OCI-LY3 (cell line): ENCODE data around the gene ISL1.

Experiments
- H2AFZ ChIP-seq: fragments of 200-600, 300-600 bp; shearing (Covaris generic); 2 replicates; pipeline ENCODE4 v1.6.0; 2014; ENCODE audit warnings: antibody characterized with exemption, low read depth, low read length
- H3K27ac ChIP-seq: fragments of 200-600, 300-600 bp; sonication (generic); 2 replicates; pipeline ENCODE4 v1.5.1; 2014; ENCODE audit warnings: mild to moderate bottlenecking, low read length, moderate library complexity, mixed read lengths
- H3K27me3 ChIP-seq: fragments of 200-600, 300-600 bp; sonication (generic); 2 replicates; pipeline ENCODE4 v1.6.1; 2014; ENCODE audit warnings: low read depth, low read length, mixed read lengths
- H3K36me3 ChIP-seq: fragments of 200-600, 300-600 bp; sonication (generic); replicated peaks from 2 replicates; pipeline ENCODE3; 2014; ENCODE audit warnings: low read depth, low read length, mixed read lengths
- H3K4me1 ChIP-seq: fragments of 300-600, 200-600 bp; sonication (generic); 2 replicates; pipeline ENCODE4 v1.6.1; 2014; ENCODE audit warnings: low read length, mixed read lengths
- H3K4me2 ChIP-seq: fragments of 200-600, 300-600 bp; sonication (generic); 2 replicates; pipeline ENCODE4 v1.6.1; 2014; ENCODE audit warnings: low read length, mixed read lengths
- H3K4me3 ChIP-seq: fragments of 300-600, 200-600 bp; sonication (generic); 2 replicates; pipeline ENCODE4 v1.5.1; 2014; ENCODE audit warnings: antibody characterized with exemption, mild to moderate bottlenecking, low read length, moderate library complexity
- H3K79me2 ChIP-seq: fragments of 300-600, 200-600 bp; shearing (Covaris generic); 2 replicates; pipeline ENCODE4 v1.6.1; 2014; ENCODE audit warnings: mild to moderate bottlenecking, low read length, mixed read lengths
- H3K9ac ChIP-seq: fragments of 300-600, 200-600 bp; shearing (Covaris generic); 2 replicates; pipeline ENCODE4 v1.6.0; 2014; ENCODE audit warnings: mild to moderate bottlenecking, low read length, moderate library complexity
- H3K9me3 ChIP-seq: fragments of 200-600, 300-600 bp; shearing (Covaris generic); 2 replicates; pipeline ENCODE4 v1.6.1; 2014; ENCODE audit warnings: low read length, mixed read lengths; ENCODE audit not compliant: insufficient read depth
- H4K20me1 ChIP-seq: fragments of 200-600, 300-600 bp; sonication (generic); 2 replicates; pipeline ENCODE4 v1.6.1; 2016; ENCODE audit warnings: low read length, mixed read lengths; ENCODE audit not compliant: insufficient read depth
- EZH2phosphoT487 ChIP-seq: fragments of 200-600 bp; shearing (Covaris generic); IDR thresholded peaks from 2 replicates; pipeline ENCODE4 v1.6.1; 2018; ENCODE audit warnings: antibody characterized with exemption, mixed run types, low read depth
- TF ChIP-seq, protein P1 (sequence below): fragments of 200-600, 300-600 bp; sonication (generic); IDR thresholded peaks from 2 replicates; pipeline ENCODE4 v1.5.1; 2014; ENCODE audit warnings: antibody characterized with exemption, low read length, low read depth

Gene ISL1

DNA sequence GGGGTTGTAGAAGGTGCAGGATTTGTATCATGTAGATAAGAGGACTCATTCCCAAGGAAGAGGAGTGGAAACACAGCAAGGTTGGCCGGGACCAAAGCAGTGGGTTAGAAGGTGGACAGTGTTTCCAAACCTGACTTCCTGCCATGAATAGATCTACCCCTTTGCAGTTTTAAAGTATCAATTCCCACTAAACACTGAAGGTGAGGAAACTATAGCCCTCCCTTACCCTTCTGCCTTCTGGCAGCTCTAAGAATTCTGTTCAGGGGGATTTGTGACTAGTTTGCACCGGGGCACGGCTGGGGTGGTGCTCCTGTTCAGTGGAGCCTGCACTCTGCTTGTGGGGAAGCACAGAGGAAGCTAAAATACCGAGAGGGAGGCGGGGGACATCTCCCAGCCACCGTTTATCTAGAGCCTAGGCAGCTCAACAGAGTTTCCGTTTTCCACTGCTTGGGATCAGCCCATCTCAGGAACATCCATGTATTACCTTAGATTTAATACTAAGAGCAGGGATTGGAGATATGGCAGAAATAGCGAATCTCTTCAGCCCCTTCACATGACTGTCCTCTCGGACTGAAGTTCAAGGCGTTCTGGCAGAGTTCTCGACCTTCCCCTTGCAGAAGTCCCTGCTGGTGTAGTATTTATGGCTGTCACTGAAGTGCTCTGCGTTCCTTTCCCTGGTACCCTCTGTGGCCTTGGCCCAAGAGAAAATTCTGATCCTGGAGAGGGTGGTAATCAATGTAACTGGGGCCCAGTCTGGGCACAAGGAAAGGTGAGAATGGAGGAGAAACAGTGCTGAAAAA is 5.4 kb downstream of the ISL1 start:
- no peak overlapping the region for H3K4me2 ChIP-seq
- H3K4me3 ChIP-seq = no peak overlapping the region
- TF ChIP-seq EZH2phosphoT487 = no peak
- TF ChIP-seq, protein P1, sequence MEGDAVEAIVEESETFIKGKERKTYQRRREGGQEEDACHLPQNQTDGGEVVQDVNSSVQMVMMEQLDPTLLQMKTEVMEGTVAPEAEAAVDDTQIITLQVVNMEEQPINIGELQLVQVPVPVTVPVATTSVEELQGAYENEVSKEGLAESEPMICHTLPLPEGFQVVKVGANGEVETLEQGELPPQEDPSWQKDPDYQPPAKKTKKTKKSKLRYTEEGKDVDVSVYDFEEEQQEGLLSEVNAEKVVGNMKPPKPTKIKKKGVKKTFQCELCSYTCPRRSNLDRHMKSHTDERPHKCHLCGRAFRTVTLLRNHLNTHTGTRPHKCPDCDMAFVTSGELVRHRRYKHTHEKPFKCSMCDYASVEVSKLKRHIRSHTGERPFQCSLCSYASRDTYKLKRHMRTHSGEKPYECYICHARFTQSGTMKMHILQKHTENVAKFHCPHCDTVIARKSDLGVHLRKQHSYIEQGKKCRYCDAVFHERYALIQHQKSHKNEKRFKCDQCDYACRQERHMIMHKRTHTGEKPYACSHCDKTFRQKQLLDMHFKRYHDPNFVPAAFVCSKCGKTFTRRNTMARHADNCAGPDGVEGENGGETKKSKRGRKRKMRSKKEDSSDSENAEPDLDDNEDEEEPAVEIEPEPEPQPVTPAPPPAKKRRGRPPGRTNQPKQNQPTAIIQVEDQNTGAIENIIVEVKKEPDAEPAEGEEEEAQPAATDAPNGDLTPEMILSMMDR = no peak
- no peaks in the 10 kb centered on the region for H3K36me3 ChIP-seq
- H3K27me3 ChIP-seq = no peaks in the 10 kb centered on the region
- H2AFZ ChIP-seq = no peak overlapping the region
- no peaks in the 10 kb centered on the region for H3K79me2 ChIP-seq
- no peak overlapping the region for H3K27ac ChIP-seq
- H3K9ac ChIP-seq = no peak overlapping the region
- H3K9me3 ChIP-seq = no peaks in the 10 kb centered on the region
- no peaks in the 10 kb centered on the region for H3K4me1 ChIP-seq
- no peaks in the 10 kb centered on the region for H4K20me1 ChIP-seq

DNA sequence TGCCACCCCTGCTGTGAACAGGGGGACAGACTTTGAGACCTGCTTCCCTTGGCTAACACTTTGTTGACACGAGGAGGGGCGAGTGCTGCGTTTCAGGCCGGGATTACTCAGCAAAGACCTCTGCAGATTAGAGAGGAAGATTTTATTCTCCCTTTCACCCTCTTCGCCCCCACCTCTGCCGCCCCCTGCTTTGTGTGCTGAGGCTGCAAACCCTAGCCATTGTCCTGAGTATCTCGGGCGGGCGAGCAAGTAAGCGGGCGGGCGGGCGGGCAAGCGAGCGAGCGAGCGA is 6.0 kb downstream of the ISL1 start:
- no peaks in the 10 kb centered on the region for H3K9me3 ChIP-seq
- no peak overlapping the region for H3K4me3 ChIP-seq
- no peak overlapping the region for H2AFZ ChIP-seq
- no peak overlapping the region for H3K4me2 ChIP-seq
- TF ChIP-seq, protein P1 = no peak
- no peak for TF ChIP-seq EZH2phosphoT487
- H3K27me3 ChIP-seq = no peaks in the 10 kb centered on the region
- H3K36me3 ChIP-seq = no peaks in the 10 kb centered on the region
- no peak overlapping the region for H3K9ac ChIP-seq
- H3K4me1 ChIP-seq = no peaks in the 10 kb centered on the region
- H3K79me2 ChIP-seq = no peaks in the 10 kb centered on the region
- no peak overlapping the region for H3K27ac ChIP-seq
- no peaks in the 10 kb centered on the region for H4K20me1 ChIP-seq

DNA sequence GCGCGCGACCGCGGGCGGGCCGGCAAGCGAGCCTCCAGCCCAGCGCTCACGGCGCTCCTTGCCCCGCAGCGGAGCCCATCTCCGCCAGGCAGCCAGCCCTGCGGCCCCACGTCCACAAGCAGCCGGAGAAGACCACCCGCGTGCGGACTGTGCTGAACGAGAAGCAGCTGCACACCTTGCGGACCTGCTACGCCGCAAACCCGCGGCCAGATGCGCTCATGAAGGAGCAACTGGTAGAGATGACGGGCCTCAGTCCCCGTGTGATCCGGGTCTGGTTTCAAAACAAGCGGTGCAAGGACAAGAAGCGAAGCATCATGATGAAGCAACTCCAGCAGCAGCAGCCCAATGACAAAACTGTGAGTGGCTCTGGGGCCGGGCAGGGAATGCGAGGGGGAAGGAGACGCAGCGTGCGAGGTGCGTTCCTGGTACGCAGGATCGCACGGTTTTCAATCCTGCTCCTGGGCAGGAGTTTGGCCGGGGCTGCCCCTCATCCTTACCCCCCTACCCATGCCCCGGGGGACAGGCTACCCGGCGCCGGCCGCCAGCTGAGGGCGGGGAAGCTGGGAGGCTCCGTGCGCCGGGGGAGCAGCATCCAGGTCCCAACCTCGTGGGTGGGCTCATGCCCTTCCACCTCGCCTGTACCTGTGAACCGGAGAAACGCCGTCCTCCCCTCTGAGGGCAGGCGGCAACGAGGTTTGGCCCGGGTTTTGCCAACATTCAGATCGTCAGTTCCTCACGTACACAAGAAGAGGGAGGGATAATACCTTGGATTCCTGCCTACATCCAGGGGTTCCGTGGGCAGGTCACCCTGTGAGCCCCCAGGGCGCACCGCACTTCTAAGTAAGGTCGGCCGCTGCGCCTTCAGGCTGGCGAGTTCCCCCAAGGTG is 6.6 kb downstream of the ISL1 start:
- Histone ChIP-seq H3K27ac (no peak overlapping the region), H3K27me3 (no peaks in the 10 kb centered on the region), H3K4me1 (no peaks in the 10 kb centered on the region)

DNA sequence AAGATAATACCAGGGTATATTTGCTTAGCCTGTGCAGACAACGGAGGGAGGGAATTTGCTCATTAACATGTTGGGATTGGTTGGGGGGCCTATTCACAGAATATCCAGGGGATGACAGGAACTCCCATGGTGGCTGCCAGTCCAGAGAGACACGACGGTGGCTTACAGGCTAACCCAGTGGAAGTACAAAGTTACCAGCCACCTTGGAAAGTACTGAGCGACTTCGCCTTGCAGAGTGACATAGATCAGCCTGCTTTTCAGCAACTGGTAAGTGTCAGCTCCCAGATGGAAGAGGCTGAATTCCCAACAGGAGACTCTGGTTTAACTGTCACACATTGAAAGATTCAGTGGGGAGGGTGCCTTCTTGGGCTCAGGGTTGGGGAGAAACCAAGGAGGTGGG is 7.9 kb downstream of the ISL1 start:
- Histone ChIP-seq H2AFZ (no peak overlapping the region), H3K4me3 (no peak overlapping the region), H3K36me3 (no peaks in the 10 kb centered on the region), H4K20me1 (no peaks in the 10 kb centered on the region), H3K9ac (no peak overlapping the region), H3K4me2 (no peak overlapping the region), H3K27ac (no peak overlapping the region), H3K27me3 (no peaks in the 10 kb centered on the region), H3K79me2 (no peaks in the 10 kb centered on the region), H3K4me1 (no peaks in the 10 kb centered on the region), H3K9me3 (no peaks in the 10 kb centered on the region)
- TF ChIP-seq, protein P1 = no peak
- no peak for TF ChIP-seq EZH2phosphoT487

More for the DNA sequence above, 6.6 kb downstream of the ISL1 start:
- H3K79me2 ChIP-seq = no peaks in the 10 kb centered on the region
- no peaks in the 10 kb centered on the region for H3K36me3 ChIP-seq
- H3K4me2 ChIP-seq = no peak overlapping the region
- no peaks in the 10 kb centered on the region for H3K9me3 ChIP-seq
- no peak overlapping the region for H2AFZ ChIP-seq
- no peak overlapping the region for H3K4me3 ChIP-seq
- no peaks in the 10 kb centered on the region for H4K20me1 ChIP-seq
- no peak for TF ChIP-seq EZH2phosphoT487
- TF ChIP-seq, protein P1 = no peak
- H3K9ac ChIP-seq = no peak overlapping the region
